GM19035 (cell line): ENCODE measurements around the gene MORN1.

Experiments used
- ATAC-seq: cut with Tn5 transposase; IDR thresholded peaks from one replicate; pipeline ENCODE4 v1.9.1; 2021; ENCODE audit not compliant: unreplicated experiment

MORN1 gene

DNA sequence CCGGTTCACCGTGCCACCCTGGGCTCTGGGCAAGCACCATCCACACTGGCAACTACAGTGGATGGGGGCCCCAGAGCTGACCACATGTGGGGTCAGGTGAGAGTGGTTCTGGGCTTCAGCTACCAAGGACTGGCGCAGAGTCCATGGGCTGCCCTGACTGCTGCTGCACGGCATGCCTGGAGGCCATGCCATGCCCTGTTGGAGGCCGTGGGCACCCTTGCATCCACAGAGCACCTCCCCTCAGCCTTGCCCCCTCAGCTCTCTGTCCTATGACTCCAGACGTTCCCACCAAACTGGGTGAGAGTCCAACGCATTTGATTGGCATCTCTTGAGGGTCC is 15.5 kb downstream of the MORN1 start:
- no peak for ATAC-seq

DNA sequence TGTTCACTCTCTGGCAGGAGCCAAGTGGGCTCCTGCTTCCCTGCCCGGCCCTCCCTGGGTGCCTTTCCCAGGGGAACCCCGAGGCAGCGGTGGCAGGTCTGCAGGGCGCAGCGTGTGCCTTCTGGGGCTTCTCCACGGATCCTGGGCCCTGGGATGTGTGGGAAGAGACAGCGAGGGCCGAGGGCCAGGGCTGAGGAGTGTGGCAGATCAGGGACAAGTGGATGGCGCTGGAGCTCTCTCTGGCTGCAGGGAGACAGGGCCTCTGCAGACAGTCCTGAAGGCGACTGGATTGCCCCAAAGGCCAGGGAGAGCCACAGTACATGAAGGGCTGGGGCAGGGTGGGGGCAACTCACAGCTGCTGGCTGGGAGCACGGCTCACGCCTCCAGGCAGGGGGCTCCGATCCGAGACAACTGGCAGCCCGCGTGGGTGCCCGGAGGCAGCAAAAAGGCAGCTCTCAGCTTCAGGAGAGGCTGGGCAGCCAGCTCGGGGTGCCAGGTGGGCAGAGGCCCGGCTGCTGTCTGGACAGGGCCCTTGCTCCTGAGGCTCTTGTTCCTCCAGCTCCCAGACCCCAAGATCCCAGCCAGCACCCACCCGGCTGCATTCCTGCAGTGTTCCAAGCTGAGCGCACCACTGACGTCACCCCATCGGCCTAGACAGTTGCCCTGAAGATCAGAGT is 16.0 kb downstream of the MORN1 start:
- no peak for ATAC-seq

DNA sequence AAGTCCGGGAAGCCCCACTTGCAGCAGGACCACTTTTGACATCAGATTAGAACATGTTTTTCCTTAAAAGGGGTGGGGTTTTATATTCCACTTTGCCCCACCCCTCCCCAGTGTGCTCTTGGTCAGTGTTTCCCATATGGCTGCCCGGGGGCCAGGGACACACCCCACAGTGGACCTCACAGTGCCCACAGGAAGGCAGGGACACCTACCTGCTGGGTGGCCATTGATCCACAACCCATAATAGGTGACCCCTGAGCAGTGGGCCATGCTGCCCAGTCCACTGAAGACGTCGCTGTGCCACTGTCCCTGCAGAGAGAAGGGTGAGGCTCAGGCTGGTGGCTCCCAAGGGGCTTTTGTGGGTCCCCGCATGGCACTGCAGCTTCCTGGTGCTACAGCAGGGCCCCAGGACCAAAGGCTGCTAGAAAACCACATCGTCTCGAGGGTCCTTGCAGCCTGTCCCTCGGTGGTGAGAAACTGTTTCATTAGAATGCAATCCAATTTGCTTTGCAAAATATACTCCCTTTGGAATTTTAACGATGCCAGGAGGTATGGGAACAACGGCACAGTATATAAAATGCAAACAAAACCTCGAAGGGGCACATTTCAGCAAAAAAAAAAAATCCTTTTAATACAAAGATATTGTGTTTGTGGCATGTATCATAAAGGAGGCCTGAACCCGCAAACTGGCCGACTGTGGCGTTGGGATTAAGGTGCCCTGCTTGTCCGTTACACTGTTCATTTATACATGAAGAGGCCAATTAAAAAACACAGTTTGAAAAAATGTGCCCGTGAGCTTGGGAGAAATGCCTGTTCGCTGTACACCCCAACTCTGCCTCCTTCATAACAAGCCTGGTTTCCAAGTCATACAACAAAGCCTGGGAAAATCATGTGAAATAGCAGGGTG is 16.9 kb downstream of the MORN1 start:
- ATAC-seq: no peak

DNA sequence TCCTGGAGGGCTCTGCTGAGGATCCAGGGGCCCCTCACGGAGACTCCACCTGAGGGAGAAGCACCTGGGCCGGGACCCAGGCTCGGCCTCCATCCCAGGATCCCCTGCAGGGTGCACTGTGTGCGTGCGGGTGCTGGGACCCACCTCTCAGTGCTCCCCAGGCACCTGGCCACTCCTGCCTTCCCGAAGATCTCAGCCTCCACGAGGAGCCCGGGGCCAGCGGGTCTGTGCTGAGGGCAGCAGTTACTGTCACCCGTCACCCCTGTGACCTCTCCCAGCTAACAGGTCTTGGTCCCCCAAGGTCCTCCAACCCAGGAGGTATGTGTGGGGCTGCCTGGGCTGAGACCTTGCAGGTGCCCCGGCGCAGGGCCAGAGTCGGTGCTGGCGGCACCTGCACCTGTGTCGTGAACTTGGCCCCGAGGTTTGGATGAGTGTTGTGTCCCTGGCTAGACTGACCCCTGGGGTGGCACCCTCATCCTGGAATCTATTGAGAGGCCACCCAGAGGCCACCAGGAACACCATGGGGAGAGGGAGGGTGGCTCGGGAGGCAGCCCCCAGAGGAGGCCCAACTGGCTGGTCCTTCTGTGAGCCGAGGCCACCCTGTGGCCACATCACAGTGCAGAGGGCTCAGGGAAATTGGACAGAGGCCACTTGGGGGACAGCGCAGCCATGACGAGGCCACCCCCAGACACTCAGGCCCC is 17.7 kb downstream of the MORN1 start:
- ATAC-seq: no peak

DNA sequence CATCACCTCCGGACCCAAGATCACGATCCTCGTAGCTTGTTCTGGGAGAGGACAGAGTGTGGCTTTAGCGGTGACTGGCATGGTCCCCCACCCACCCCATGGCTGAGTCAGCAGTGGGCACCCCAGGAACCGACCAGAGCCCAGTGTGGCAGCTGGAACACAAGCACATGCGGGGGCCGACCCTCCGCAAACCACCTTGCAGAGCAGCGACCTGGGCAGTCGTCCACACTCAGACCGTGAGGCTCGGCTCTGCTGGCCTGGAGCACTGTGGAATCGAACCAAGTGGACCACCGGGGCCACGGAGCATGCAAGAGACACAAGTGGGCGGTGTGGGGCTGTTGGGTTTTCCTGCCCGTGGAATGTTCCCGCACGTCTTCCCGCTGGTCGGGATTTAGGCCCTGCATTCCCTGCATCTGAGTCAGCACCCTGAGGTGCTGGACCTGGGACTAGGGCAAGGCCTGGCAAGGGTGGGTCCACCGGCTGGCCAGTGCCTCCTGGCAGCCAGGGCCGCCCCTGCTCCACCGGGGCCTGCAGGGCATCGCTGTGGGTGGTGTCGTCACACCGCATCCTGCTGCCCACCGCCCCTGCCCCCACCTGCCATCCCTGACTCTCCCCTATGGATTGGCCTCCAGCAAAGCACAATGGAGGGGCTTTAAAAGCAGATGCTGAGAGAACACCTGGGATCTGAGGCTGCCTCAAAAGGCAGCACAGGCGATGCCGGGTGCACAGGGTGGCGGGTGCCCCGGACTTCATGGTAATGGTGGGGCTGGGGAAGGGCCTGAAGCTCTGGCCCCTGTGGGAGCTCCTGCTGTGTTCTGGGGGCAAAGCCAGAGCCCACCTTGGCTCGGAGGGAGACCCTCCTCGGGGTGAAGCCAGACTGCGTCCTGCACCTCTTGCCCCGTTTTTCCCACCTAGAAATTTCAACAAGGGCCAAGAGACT is 18.5 kb downstream of the MORN1 start:
- ATAC-seq: no peak

DNA sequence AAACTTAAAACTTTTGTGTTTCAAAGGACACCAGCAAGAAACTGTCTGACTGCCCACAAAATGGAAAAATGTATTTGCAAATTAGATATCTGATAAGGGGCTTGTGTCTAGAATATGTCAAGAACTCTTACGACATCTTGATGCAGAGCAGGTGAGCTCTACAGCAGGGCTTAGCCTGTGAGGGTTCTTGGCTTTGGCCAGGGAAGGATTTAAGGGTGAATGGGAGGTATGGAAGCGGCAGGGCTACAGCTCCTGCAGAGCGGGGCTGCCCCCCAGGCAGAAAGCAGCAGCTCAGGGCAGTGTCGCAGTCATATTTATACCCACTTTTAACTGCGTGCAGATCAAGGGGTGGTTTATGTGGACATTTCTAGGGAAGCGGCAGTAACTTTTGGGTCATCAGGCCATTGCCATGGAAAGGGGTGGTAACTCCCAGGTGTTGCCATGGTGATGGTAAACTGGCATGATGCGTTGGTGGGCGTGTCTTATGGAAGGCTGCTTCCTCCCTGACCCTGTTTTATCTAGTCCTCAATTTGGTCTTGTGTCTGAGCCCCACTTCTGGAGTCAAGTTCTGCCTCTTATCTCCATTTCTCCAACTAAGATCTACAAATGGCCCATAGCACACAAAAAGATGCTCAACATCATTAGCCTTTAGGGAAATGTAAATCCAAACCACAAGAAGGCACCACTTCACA is 23.2 kb downstream of the MORN1 start:
- ATAC-seq: no peak

DNA sequence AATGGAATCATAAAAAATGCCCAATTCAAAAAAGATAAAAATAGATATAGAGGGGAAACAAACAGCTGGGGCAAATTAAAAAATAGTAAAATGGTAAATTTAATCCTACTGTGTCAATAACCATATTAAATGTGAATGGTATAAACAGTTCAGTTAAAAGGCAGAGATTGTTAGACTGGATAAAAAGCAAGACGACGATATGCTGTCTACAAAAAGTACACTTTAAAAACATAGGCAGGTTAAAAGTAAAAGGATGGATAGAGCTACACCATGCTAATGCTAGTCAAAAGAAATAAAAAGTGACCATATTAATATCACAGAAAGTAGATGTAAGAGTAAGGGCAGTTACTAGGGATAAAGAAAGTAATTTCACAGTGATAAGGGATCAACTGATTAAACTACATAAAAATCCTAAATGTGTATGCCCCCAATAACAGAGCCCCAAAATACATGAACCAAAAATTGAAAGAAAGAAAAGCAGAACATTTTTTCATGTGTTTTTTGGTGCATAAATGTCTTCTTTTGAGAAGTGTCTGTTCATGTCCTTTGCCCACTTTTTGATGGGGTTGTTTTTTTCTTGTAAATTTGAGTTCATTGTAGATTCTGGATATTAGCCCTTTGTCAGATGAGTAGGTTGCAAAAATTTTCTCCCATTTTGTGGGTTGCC is 27.4 kb downstream of the MORN1 start:
- ATAC-seq: no peak

DNA sequence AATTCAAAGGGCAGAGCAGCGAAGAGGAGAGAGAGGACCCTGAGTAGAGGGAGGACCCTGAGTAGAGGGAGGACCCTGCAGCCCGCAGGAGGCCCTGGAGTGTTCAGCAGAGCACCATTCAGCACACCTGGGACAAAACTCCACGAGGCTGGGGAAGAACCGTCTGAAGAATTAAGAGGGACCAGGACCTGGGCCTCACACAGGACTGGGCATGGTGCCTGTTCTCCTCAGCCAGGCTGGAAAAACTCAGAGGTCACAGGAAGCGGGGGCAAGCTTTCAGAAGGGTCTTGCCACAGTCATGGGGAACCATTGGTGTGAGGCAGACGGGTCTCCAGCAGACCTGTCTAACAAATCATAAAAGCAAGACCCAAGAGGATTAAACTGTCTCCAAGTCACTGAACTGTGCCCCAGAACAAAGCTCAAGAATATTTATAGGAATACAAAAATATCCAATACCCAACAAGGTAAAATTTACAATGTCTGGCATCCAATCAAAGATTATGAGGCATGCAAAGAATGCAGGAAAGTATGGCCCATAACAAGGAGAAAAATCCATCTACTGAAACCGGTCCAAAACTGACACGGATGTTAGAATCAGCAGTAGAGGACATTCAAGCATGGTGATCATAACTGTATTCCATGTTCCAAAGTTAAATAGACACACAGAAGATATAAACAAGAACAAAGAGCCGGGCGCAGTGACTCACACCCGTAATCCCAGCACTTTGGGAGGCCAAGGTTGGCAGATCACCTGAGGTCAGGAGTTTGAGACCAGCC is 30.6 kb downstream of the MORN1 start:
- no peak for ATAC-seq

DNA sequence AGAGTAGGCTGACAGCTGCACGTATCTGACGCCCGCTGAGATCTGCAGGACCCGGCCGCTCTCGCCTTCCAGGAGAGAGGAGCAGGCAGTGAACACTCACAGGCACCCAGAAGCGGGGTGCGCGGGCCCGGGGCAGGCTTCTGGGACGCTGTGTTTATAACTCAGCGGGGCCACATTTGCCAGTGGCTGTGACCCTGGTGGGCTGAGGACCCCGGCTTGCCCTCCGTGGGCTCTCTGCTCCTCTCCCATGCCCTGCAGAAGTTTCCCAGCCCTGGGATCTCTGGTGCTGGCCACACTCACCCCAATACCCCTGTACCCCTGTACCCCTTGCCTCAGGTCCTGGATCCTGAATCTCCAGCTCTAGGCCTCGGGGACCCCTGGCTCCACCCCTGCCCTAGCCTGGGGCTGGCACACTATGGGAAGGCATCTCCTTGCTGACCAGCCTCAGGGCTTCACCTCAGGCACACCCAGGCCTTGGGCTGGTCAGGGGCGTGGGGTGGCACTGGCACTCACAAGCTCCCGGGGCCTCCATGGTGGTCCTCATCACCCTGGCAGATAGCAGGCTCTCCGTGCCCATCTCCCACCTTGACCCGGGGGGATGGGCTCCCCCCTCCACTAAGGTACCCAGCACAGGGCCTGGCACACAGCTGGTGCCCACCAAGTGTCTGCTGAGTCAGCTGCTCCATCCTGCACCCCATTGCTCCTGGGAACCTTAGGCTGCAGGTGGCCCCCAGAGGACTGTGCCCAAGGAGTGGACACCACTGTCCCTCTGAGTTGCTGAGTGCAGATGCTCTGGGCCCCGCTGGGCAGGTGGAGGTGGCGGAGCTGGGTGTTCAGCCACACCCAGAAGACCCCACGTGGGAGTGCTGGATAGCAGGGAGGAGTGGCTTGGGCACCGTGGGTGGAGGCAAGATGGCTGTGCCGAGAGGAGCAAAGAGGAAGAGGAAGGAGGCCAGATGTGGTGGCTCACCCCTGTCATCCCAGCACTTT is 32.4 kb downstream of the MORN1 start:
- no peak for ATAC-seq

DNA sequence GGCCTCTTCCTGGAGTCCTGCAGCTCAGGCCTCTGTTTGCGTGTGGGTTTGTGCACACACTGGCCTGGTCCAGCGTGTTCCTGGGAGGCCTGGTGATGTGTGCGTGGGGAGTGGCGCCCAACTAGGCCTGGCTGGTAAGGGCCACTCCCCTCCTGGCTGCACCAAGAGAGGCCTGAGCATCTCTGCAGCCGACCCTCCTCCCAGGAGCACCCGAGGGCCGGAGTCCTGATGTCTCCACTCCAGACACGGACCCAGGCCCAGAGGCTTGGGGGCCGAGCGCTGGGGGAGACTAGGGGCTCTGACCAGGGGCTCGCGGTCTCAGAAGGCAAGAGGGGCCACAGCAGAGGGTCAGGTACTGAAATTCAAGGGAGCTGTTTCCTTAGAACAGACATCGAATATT is 33.3 kb downstream of the MORN1 start:
- ATAC-seq: no peak

DNA sequence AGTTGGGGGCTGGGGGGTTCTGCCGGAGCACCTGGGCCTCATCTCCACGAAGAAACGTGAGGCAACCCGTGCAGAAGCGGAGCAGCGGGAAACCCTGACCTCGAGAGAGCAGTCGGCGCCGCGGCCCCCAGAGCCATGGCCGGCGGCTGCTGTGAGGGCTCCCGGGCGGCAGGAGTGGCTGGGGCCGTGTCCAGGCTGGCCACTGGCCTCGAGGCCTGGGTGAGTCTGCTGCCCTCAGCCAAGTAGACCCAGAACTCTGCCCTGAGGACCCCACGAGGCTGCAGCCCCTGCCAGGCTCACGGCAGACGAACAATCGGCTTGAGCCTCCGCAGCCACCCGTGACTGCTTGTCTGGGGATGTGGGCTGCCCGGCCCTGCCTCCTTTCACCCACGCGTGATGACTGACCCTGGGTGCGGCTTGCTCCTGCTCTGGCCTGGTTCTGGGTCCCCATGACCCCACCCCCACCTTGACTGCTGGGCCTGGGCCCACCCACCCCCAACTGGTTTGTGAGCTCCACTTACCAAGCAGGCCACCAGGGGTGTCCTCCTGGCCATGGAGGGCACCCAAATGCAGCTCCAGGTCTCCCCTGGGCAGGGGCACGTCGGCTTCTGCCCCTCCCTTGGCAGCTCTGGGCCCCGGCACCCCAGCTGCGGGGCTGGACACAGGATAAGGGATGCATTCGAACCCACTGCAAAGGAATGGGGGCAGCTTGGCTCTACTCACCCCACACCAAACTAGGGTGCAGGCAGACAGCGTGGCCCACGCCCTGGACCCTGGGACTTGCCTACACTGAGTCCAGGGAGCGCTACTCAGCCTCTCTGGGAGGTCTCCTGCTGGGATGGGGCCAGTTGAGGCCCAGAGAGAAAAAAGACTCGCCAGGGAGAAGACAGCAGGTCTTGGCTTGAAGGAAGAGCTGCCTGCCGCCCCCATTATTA is 34.2 kb downstream of the MORN1 start:
- ATAC-seq: no peak

DNA sequence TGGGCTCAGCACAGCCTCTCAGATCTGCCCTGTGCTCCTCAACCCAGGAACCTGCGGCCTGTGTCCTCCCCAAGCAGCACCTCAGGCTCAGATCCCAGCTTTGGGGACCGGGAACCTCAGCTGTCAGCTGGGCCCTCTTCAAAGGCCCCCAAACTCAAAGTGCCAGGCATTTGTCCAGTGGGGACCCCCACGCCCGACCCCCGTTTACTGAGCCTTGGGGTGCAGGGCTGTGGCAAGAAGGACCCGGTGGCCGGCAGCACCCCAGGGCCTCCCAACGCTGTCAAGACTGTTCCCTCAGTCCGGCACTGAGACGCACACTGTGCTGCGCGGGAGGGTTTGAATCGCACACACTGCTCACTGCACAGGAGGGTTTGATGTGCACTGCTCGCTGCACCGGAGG is 35.0 kb downstream of the MORN1 start:
- no peak for ATAC-seq

DNA sequence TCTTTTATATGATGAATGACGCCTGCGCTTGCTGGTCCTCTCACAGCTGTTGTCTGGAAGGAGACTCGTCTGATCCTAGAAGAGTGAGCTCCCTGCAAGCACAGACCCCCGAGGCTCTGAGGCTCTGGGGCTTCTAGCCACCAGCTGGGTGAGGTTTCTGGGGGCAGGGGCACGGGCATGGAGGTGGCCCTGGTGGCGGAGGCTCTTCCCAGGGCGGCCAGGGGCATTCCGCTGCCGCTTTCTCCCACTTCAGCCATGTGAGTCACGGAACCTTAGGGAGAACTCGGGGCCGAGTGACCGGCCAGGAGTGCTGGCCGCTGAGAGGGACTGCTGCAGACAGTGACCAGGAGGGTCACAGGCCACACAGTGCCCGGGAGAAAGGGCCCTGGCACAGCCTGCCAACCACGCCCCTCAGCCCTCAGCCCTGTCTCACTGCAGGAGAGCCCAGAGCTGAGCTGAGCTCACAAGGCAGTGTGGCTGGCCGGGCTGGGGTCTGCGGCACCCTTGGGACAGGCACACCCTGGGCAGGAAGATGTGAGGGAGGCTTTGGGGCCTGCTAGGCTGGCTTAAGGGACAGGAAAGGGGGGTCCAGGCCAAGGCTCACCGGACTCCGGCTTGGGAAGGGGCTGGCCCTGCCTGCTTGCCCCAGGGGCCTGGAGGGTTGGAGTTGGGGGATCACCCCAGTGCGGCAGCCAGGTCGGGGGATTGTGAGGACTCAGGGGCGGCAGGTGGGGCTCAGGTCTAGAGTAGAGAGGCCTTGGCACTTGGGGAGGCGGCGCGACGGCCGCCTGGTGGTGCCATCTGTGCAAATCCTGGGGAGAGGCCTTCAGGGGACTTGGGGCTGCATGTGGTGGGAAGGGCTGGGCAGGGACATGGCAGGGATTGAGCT is 35.7 kb downstream of the MORN1 start:
- no peak for ATAC-seq

DNA sequence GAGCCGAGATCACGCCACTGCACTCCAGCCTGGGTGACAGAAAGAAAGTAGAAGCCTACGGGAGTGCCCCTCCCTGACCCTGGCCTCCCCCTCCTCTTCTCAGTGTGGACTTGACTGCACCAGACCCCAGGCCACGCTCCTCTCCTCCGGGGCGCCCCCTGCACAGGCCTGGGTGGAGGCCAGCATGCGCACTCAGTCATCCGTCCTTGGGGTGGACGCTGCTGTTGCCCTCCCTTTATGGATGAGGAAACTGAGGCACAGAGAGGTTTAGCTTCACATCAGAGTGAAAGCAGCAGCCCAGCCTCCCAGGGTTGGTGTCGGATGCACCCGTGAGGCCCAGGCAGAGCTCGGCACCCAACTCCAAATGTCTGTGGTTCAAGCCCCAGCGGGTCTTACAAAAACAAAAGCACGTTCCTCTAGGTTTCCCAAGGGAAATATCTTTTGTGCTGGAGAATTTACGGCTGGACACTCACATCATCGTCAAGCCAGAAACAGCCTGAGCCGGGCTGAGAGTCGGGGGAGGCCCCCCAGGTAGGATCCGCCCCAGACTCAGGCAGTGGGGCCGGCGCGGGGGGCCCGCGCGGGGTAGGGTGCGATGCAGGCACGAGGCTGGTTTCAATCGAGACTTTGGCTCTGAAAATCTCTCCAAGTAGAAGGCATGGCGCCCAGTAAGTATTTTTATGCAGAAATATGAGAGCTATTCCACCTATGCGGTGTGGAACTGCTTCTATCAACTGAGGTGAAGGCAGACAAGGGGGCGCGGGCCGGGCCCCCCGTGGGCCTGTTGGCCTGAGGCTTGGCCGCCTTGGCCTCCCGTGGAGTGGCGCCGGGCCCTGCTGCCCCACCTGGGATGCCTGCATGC is 36.6 kb downstream of the MORN1 start:
- ATAC-seq: no peak
